ENCODE measurements around the gene FRMD4A.
"Not testable (repeated sequence)": the region's sequence is repeated elsewhere in the genome, so short reads cannot be mapped to it uniquely, and the experiment has no call there.

The FRMD4A gene

DNA sequence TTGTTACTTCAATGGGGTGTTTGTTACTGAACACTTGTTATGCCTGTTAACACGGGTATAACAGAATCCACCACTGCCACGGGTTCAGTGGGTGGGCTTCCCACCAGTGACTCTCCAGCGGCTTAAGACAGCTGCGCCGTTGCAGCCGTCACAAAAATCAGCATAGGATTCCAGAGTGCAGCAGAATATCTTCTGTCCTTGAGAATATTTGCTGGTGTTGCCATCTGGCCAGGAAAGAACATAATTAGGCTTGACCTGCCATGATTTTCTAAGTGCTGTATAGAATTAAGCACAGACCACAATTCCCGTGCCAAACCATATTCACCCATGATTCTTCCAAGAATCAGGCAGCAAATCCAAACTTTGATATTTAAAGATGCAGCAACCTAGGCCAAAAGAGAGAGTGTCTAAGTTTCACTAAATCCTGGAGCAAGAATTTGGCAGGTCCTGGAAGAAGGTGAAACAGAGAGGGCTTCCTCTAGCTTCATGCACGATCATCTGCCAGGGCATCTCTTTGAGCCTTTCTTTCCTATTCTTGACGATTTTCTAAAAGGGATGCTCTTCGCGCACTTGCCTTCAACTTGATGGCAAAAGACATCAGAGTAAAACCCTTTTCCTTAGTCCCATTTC lies 95.0 kb downstream of the FRMD4A start:
- DNase-seq, result no peak

GRCh38 chr10:14233566-14233965 lies 97.2 kb downstream of the FRMD4A start:
- DNase-seq, result no peak

- DNase-seq, result not testable (repeated sequence)
Observed at GRCh38 chr10:14228798-14229197, 101.9 kb downstream of the FRMD4A start.

DNA sequence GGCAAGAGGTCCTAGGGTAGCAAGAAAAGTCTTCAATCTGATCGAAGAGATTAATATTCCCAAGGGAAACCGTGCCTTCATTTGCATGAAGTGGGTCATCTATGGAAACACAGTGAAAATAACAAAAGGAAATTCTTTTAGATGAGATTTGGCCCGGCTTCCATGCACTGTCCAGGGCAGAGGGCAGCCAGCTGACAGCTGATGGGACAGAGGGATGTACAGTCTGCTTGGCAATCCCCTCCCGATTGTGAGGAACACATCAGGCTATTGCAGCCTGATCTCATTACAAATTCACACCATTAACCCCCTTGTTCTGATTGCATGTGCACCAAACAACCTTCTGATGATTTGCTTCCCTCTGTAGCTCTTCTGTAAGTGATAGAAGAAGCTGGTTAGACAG lies 105.3 kb downstream of the FRMD4A start:
- DNase-seq, result no peak

GRCh38 chr10:14220026-14220425 lies 110.7 kb downstream of the FRMD4A start:
- no peak for DNase-seq

DNA sequence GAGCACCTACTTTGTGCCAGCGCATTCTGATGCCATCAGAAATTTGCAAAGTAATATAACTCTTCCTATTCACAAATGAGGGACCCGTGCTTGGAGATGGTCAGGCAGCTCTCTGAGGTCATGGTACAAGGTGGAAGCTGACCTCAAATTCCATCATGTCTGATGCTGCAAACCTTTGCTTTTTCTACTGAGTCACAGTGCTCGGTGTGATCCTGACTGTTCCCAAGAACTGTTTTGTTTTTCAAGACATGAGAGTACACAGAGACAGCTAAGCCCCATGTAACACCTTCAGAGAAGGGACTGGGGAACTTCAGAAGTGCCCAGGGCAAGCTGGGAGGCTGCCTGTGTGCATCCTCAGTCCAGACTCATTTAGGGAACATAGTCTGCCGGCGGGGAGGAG lies 111.3 kb downstream of the FRMD4A start:
- DNase-seq, result no peak

GRCh38 chr10:14215641-14216040 lies 115.1 kb downstream of the FRMD4A start:
- no peak for DNase-seq

- not testable (repeated sequence) for DNase-seq
Observed at GRCh38 chr10:14213703-14214102, 117.0 kb downstream of the FRMD4A start.

DNA sequence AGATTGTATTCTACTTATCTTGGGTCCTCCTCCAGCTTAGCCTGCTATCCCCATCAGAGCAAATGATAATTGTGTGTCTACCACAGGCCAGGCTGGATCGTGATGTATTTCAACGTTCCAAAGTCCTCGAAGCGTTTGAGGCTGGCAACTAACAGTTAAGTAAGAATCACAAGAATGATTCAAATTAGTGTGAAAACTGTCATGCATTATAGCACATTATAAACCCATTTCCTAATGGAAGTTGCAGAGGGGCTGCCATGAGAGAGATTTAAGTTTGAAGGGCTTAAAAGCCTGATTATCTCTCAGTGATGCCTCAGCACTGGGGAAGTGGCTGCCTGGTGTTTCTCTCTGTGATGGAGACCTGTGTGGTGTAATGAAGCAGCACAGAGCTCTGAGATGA lies 119.1 kb downstream of the FRMD4A start:
- DNase-seq, result no peak

DNA sequence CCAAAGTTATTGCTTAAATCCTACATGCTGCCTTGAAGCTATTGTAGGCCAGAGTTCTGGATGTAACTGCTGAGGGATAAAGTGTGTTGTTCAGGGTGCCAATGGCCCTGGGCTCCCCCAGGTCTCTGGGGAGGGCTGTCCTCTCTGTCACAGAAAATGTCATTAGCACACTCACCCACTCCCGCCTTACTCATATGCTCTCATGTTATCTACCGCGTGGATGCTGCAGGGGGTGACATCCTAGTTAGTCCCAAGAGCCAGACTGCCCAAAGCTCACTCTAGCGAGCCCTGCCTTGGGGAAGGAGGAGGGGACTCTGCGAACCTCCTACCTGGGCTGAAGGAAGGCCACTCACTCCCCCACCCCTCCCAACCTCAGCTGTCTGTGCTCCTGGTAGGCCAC lies 122.5 kb downstream of the FRMD4A start:
- DNase-seq, result no peak

GRCh38 chr10:14205233-14205632 lies 125.5 kb downstream of the FRMD4A start:
- DNase-seq, result no peak

DNA sequence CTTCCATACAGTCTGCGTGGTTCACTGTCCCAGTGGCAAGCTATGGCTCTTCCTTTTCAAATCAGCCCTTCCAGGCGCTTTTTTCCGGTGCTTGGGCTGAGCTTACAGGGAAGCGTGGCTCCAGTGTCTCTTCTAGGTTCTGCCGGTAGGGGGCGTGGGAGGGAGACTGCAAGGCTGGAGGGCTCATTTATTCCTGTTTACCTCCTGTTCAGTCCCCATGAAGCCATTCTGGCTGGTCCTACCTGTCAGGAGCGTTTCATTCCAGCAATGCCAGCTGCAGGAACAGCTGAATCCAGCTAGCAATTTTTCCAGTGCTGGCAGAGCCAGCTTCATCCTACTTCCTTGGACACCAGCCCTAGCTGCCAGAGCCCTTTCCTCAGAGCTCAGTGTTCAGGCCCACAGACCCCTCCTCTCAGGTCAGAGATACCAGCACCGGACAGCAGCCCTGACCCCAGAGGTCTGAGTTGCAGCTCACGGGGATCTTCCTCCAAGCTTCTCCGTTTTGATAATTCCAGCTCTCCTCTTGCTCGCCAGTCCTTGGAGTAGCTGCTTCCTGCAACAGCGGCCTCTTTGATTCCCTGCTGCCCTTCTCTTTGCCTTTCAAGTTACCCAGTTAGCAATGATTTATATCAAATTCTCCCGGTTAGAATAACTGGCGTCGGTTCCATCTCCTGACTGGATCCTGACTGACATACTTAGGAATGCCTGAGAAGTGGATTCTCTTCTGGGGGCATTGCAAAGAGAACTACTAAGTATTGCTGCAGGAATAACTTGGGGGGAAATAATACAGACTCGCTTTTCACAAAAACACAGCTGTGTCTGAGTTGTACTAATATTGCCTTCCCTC lies 129.8 kb downstream of the FRMD4A start:
- DNase-seq, result no peak

DNA sequence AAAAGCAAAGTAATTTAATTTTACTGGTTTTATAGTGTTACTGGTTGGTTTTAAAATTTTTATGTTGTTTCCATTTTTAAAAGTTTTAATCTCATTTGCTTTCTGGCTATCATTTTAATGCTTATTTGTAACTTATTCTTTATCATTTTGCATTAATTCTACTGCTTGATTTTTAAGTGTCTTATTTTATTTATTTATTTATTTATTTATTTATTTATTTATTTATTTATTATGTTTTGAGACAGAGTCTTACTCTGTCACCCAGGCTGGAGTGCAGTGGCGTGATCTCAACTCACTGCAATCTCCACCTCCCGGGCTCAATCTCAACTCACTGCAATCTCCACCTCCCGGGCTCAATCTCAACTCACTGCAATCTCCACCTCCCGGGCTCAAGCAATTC lies 131.6 kb downstream of the FRMD4A start:
- not testable (repeated sequence) for DNase-seq

- no peak for DNase-seq
Observed at GRCh38 chr10:14198078-14198477, 132.6 kb downstream of the FRMD4A start.

GRCh38 chr10:14196113-14196512 lies 134.6 kb downstream of the FRMD4A start:
- DNase-seq, result no peak

DNA sequence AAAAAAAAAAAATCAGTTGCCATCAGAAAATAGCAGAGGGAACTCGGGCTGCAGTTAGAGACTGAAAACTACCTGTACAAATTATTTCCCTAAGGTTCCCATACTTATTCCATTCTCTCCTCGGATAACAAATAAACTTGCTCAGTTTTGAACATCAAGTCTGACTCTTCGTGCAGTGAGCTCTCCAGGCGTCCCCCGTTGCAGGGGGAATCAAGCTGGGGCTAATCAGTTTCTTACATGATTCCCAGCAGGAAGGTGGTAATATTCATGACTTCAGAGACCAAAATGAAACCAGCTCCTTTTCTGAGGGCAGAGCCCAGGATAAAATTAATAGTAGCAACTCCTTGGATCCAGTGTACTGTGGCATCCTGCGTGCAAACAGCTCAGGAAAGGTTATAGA lies 135.3 kb downstream of the FRMD4A start:
- DNase-seq, result no peak

DNA sequence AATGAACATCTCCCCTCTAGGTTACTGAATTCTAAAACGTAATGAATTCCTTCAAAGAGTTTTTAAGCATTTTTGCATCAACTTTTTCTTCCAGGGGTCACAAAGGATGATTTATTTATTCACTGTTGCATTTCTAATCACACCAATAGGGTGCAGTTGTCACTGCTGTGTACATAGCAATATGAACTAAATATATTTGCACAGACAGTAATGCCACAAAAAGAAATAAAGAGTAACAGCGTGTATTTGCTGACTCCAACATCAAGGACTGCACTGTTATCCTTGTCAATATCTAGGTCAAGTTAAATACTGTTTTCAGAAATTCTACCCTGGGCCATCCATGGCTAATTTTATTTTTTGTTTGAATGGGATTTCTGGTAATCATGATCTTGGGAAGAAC lies 138.0 kb downstream of the FRMD4A start:
- DNase-seq, result no peak

DNA sequence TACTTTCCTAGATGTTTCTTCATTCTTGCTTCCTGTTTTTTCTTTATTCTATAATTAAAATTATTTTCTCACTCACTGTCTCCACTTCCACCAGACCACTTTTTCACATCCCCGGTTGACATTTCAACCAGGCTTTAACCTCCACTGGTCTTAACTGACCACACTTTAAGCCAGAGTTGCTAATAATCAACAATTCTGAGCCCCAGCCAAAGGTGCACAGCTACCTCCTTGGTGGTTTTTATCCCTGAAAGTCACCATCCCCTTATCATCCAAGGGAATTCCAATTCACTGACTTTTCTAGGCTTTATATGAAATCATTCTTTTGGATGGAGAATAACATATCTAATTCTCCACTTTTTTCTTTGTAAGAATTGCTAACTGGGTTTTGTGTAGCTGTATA lies 138.9 kb downstream of the FRMD4A start:
- DNase-seq, result no peak

DNA sequence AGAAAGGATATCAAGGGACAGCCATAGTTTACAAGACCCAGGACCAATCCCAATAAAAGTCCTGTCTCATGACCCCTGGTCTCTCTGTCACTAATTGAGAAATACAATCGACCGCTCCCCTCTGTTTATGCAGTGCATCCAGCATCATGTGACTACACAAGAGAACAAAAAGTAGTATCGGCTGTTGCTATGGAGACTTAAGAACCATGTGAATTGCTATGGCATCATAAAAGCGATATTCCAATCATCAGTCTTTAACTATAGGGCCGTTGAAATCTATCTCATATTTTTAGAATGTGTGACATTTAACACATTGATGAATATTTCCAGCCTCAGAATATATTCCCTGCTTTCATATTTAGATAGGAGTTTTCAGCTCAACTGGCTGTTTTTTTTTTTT lies 139.3 kb downstream of the FRMD4A start:
- DNase-seq, result no peak

DNA sequence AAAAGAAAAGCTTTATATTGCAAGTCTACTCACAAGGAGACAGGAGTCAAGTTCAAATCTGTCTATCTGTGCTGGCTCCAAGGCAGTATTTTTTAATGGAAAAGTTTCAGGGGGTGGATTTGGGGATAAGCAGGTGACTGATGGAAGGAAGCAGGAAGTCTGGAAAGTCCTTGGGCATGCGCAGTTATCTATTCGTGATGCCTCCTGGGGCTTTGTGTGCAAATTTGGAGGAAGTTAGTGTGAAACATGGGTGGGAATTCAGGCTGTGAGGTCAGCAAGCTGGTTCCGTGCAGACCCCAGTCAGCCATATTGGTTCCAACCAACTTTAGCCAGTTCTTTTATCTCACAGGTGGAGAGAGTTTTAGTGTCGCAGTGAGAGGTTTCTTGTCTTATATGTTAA lies 140.0 kb downstream of the FRMD4A start:
- no peak for DNase-seq

DNA sequence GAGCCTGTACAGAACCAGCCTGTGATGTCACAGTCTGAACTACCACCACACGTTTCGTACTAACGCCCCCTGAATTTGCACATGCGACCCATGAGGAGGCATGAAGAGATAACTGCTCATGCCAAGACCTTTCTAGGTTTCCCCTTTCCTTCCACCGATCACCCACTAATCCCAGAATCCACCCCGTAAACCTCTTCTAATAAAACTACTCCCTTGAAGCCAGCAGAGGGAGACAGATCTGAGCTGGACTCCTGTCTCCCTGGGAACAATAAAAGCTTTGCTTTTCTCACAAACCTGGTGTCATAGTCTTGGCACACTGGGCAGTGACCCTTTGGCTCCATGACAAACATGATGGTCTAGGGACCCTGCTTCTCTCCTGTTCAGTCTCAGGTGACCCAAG lies 144.5 kb downstream of the FRMD4A start:
- no peak for DNase-seq

GRCh38 chr10:14185316-14186045 lies 145.2 kb downstream of the FRMD4A start:
- DNase-seq, result no peak

DNA sequence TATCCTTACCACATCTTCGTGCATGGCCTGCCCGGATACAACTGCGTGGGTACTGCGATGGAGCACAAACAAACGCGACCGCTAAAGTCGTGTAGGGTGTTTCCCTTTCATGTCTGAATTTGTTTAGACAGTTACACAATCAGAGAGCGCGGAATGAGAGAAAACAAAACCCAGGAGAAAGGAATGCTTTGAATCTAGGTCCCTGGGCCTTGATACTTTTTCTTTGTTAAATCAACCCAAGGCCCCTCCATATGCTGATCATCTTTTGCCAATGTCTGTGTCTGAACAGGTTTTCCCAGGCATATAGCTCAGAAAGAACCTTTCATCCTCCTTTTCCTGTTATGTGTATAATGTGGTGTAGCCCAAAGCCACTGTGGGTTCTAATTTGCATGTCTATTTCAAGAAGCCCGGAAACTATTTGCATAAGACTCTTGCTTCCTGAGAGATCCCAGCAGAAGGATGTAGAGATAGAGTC lies 145.8 kb downstream of the FRMD4A start:
- no peak for DNase-seq

DNA sequence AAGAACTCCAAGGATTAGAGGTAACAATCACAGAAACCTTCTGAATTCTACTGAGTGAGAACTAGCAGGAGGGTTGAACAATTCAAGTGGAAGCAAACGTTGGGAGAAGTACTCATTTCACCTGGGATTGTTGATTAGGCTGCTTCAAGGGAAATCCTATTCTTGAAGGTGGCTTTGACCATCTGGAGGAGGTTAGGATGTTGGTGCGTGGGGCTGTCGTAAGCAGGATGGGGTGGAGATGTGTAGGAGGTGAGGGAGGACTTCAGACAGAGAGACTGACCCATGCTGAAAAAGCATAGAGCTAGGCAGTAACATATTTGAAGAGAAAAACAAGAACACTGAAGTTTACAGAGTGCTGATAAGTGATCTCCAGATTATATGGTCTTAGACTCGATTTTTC lies 147.9 kb downstream of the FRMD4A start:
- DNase-seq, result no peak

All from NCI-H2029 treated with DMSO at 0.1 percent for 48 hours (cell line).